ENCODE data around the gene DCAKD. TPM values are rescaled to one million over a fixed set of nuclear protein-coding genes. Genes with fewer than 3 reads are reported as not detected.

Gene DCAKD
- total RNA-seq, 4 donors from 2014 or later, result 26.8 to 57.1 (median 37.7) TPM

- intact Hi-C loops (cut with DNase I; ENCODE audit: low total_unique reads), result no loop called here
- Histone ChIP-seq H3K36me3 (no peaks in the 10 kb centered on the region), H3K27me3 (no peaks in the 10 kb centered on the region), H3K4me3 (no peak overlapping the region), H3K4me1 (no peaks in the 10 kb centered on the region), H3K9me3 (no peaks in the 10 kb centered on the region), H3K27ac (no peak overlapping the region)
- DNase-seq, result no peak
- TF ChIP-seq POLR2A (IDR thresholded peaks at IDR 0.05), result no peak
- TF ChIP-seq CTCF (IDR thresholded peaks at IDR 0.05), result no peak
These were observed 52.8 kb downstream of the DCAKD start for GRCh38 chr17:44998646-44999045.

GRCh38 chr17:44997733-44998520 lies 53.5 kb downstream of the DCAKD start:
- intact Hi-C loops (cut with DNase I; ENCODE audit: low total_unique reads), result no loop called here
- H3K9me3 ChIP-seq, result no peaks in the 10 kb centered on the region
- DNase-seq, result no peak
- no peaks in the 10 kb centered on the region for H3K27me3 ChIP-seq
- H3K4me1 ChIP-seq, result no peaks in the 10 kb centered on the region
- no peak overlapping the region for H3K4me3 ChIP-seq
- TF ChIP-seq POLR2A (IDR thresholded peaks at IDR 0.05), result no peak
- TF ChIP-seq CTCF (IDR thresholded peaks at IDR 0.05), result no peak
- no peaks in the 10 kb centered on the region for H3K36me3 ChIP-seq
- H3K27ac ChIP-seq, result no peak overlapping the region

- Histone ChIP-seq H3K27me3 (no peaks in the 10 kb centered on the region), H3K36me3 (no peaks in the 10 kb centered on the region), H3K9me3 (no peaks in the 10 kb centered on the region), H3K4me3 (no peak overlapping the region), H3K27ac (no peak overlapping the region), H3K4me1 (no peaks in the 10 kb centered on the region)
- no peak for TF ChIP-seq POLR2A (IDR thresholded peaks at IDR 0.05)
- intact Hi-C loops (cut with DNase I; ENCODE audit: low total_unique reads), result no loop called here
- DNase-seq, result no peak
These were observed 55.1 kb downstream of the DCAKD start for GRCh38 chr17:44996304-44996703.

DNA sequence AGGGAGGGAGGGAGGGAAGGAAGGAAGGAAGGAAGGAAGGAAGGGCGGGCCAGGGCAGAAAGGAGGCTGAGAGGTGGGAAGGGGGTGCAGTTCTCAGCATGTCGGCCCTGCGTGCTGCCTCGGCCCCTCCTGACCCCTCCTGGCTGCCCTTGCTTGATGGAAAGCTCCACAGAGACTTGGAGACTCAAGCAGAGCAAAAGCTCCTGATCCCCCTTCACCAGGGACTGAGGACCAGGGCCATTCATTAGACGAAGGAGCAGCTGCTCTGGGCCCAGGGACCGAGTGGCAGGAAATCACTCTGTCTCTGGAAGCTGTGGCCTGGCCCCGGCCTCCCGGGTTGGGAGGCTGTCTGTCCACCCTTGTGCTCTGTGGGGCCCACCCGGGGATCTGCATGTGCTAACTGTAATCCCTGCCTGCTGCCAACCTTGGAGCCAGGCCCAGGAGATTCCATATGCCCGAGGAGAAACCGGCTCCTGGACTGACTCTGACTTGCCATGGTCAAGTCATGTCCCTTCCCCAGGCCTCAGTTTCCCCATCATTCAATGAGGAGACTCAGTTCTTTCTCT lies 55.9 kb downstream of the DCAKD start:
- no peaks in the 10 kb centered on the region for H3K27me3 ChIP-seq
- no peaks in the 10 kb centered on the region for H3K4me1 ChIP-seq
- no peak overlapping the region for H3K27ac ChIP-seq
- no peaks in the 10 kb centered on the region for H3K36me3 ChIP-seq
- no peak for TF ChIP-seq CTCF (IDR thresholded peaks at IDR 0.05)
- no peak for TF ChIP-seq POLR2A (IDR thresholded peaks at IDR 0.05)
- H3K9me3 ChIP-seq, result no peaks in the 10 kb centered on the region
- DNase-seq, result no peak
- intact Hi-C loops (cut with DNase I; ENCODE audit: low total_unique reads), result no loop called here
- H3K4me3 ChIP-seq, result no peak overlapping the region

- Histone ChIP-seq H3K27me3 (no peaks in the 10 kb centered on the region), H3K4me3 (no peak overlapping the region), H3K9me3 (no peaks in the 10 kb centered on the region), H3K36me3 (no peaks in the 10 kb centered on the region), H3K4me1 (no peaks in the 10 kb centered on the region), H3K27ac (no peak overlapping the region)
- DNase-seq, result no peak
- TF ChIP-seq POLR2A (IDR thresholded peaks at IDR 0.05) (no peak), CTCF (IDR thresholded peaks at IDR 0.05) (no peak)
- intact Hi-C loops (cut with DNase I; ENCODE audit: low total_unique reads), result no loop called here
These were observed 59.0 kb downstream of the DCAKD start for GRCh38 chr17:44992242-44992939.

All from uterus (tissue), 4 donors.